OCI-LY7 (cell line): ENCODE results near the gene GATAD2A. TPM values are rescaled to one million over a fixed set of nuclear protein-coding genes. Genes with fewer than 3 reads are reported as not detected.

Source experiments
- BruUV-seq: library from RNA; stranded (reverse); fragments of 400-500 nt; replicated peaks from 2 replicates; lab custom pipeline; 2021; lab: Mats Ljungman, UMichigan
- CTCF ChIA-PET: fragments of 300-600 bp; sonication (Branson Sonifier 250); formaldehyde crosslinking; loops from one replicate; lab custom pipeline; 2022; ENCODE audit warnings: antibody characterized with exemption; ENCODE audit not compliant: unreplicated experiment; lab: Charles Lee
- POLR2A ChIA-PET: fragments of 300-600 bp; sonication (Branson Sonifier 250); formaldehyde crosslinking; loops from one replicate; lab custom pipeline; 2022; ENCODE audit warnings: antibody characterized with exemption; lab: Charles Lee
- DNase-seq: peaks from one replicate; pipeline ENCODE4 v3.0.0-alpha.2; 2015; ENCODE audit warnings: low spot score
- H2AFZ ChIP-seq: fragments of 200-600 bp; sonication (generic), shearing (Covaris generic); 2 replicates; pipeline ENCODE4 v1.6.1; 2014; ENCODE audit warnings: mild to moderate bottlenecking, antibody characterized with exemption, low read length, moderate library complexity
- H3K27ac ChIP-seq: fragments of 200-600 bp; sonication (generic); 2 replicates; pipeline ENCODE4 v1.5.1; 2014; ENCODE audit warnings: mixed run types, low read depth, mild to moderate bottlenecking, moderate library complexity, low read length, inconsistent platforms; ENCODE audit not compliant: poor library complexity, severe bottlenecking
- H3K36me3 ChIP-seq: fragments of 200-600 bp; sonication (generic); 2 replicates; pipeline ENCODE4 v1.6.1; 2014; ENCODE audit warnings: mild to moderate bottlenecking, antibody characterized with exemption, low read length, moderate library complexity, mixed read lengths; ENCODE audit not compliant: insufficient read depth
- H3K4me1 ChIP-seq: fragments of 200-600 bp; sonication (generic); 2 replicates; pipeline ENCODE4 v1.5.1; 2014; ENCODE audit warnings: mild to moderate bottlenecking, low read length; ENCODE audit not compliant: insufficient read depth, poor library complexity, severe bottlenecking
- H3K4me2 ChIP-seq: fragments of 200-600 bp; sonication (generic); 2 replicates; pipeline ENCODE4 v1.6.1; 2014; ENCODE audit warnings: mild to moderate bottlenecking, low read length
- H3K4me3 ChIP-seq: fragments of 200-600 bp; sonication (generic); 2 replicates; pipeline ENCODE4 v1.5.1; 2014; ENCODE audit warnings: mild to moderate bottlenecking, low read depth, low read length; ENCODE audit not compliant: poor library complexity, severe bottlenecking
- H3K79me2 ChIP-seq: fragments of 200-600 bp; sonication (generic); 2 replicates; pipeline ENCODE4 v1.6.1; 2016; ENCODE audit warnings: low read depth, mild to moderate bottlenecking, low read length, moderate library complexity, mixed read lengths; ENCODE audit not compliant: insufficient read depth
- H3K9me2 ChIP-seq: fragments of 200-600 bp; sonication (generic); 2 replicates; pipeline ENCODE4 v1.6.1; 2016; ENCODE audit warnings: mild to moderate bottlenecking, low read length, mixed read lengths; ENCODE audit not compliant: insufficient read depth
- H3K9me3 ChIP-seq: fragments of 200-600 bp; sonication (generic); 2 replicates; pipeline ENCODE4 v1.6.1; 2014; ENCODE audit warnings: mild to moderate bottlenecking, mixed run types, low read length, mixed read lengths
- H4K20me1 ChIP-seq: fragments of 200-600 bp; sonication (generic); 2 replicates; pipeline ENCODE4 v1.6.1; 2014; ENCODE audit warnings: mild to moderate bottlenecking, antibody characterized with exemption, low read length, moderate library complexity, mixed read lengths; ENCODE audit not compliant: insufficient read depth
- CTCF ChIP-seq: fragments of 200-600 bp; sonication (generic); conservative IDR thresholded peaks from 2 replicates; pipeline ENCODE4 v1.5.1; 2014; ENCODE audit warnings: mild to moderate bottlenecking, antibody characterized with exemption, low read length, moderate library complexity, mixed read lengths
- EZH2phosphoT487 ChIP-seq: fragments of 200-600 bp; sonication (generic); IDR thresholded peaks from 2 replicates; pipeline ENCODE4 v1.6.1; 2018; ENCODE audit warnings: low read depth, borderline replicate concordance, mild to moderate bottlenecking, mixed run types, antibody characterized with exemption, low read length, moderate library complexity, mixed read lengths
- intact Hi-C: fragments of 100-400 bp; cut with micrococcal nuclease; formaldehyde crosslinking; loops from one replicate; pipeline ENCODE4 v1.10.0; 2022; ENCODE audit not compliant: unreplicated experiment
- total RNA-seq, 2 experiments: library from RNA; depleted of rRNA in 1 of 2; stranded (reverse); fragments of >200 nt in 1 of 2; shearing (Covaris generic) in 1 of 2; gene quantifications; 2 replicates each; pipeline ENCODE4 v1.2.3, GENCODE V29; 2014 to 2022

The GATAD2A gene
- total RNA-seq, 2 experiments from 2014 or later: 62.8 to 156 TPM

- Histone ChIP-seq H3K36me3 (peaks cover 94% of the 10 kb centered on the region), H3K79me2 (peaks cover 9% of the 10 kb centered on the region), H3K4me1 (no peaks in the 10 kb centered on the region), H3K9me3 (no peaks in the 10 kb centered on the region), H3K4me2 (no peak overlapping the region), H4K20me1 (no peaks in the 10 kb centered on the region), H3K4me3 (no peak overlapping the region), H2AFZ (no peak overlapping the region), H3K27ac (no peak overlapping the region), H3K9me2 (no peaks in the 10 kb centered on the region)
- no peak for TF ChIP-seq CTCF
- no peak for TF ChIP-seq EZH2phosphoT487
- intact Hi-C loops: no loop called here
- DNase-seq: no peak
- ChIA-PET POLR2A (interaction anchor here (0.6 kb wide), 1 partner anchor 122 kb away, joined by 3 read pairs; no protein-coding TSS in a partner anchor), CTCF (no interaction called here)
- BruUV-seq: no TSS peak
Measured at GRCh38 chr19:19495614-19496603, 90.4 kb downstream of the GATAD2A start.

- H3K4me1 ChIP-seq: no peaks in the 10 kb centered on the region
- ChIA-PET CTCF (no interaction called here), POLR2A (no interaction called here)
- DNase-seq: no peak
- no peaks in the 10 kb centered on the region for H4K20me1 ChIP-seq
- no peak overlapping the region for H2AFZ ChIP-seq
- no peak overlapping the region for H3K27ac ChIP-seq
- no peaks in the 10 kb centered on the region for H3K9me2 ChIP-seq
- H3K4me2 ChIP-seq: no peak overlapping the region
- no TSS peak for BruUV-seq
- TF ChIP-seq EZH2phosphoT487: no peak
- TF ChIP-seq CTCF: no peak
- no peaks in the 10 kb centered on the region for H3K9me3 ChIP-seq
- H3K4me3 ChIP-seq: no peak overlapping the region
- H3K79me2 ChIP-seq: no peaks in the 10 kb centered on the region
- intact Hi-C loops: no loop called here
- H3K36me3 ChIP-seq: peaks cover 96% of the 10 kb centered on the region
Measured at GRCh38 chr19:19498255-19498991, 92.9 kb downstream of the GATAD2A start.
